Naive thymus-derived CD4-positive, alpha-beta T cell (primary cell): ENCODE data around the gene PLIN4. TPM values are rescaled to one million over a fixed set of nuclear protein-coding genes. Genes with fewer than 3 reads are reported as not detected.

Experiments
- ATAC-seq: fragments of 150-1000 bp; cut with Tn5 transposase; 2 replicates; pipeline ENCODE4 v1.10.0; 2021; ENCODE audit warnings: mild to moderate bottlenecking, moderate library complexity
- CTCF ChIA-PET: fragments of 350-600 bp; sonication (Branson Sonifier 250); formaldehyde crosslinking; loops from one replicate; lab custom pipeline; 2021; ENCODE audit warnings: antibody characterized with exemption; lab: Charles Lee
- POLR2A ChIA-PET: fragments of 350-600 bp; sonication (Branson Sonifier 250); formaldehyde crosslinking; loops from one replicate; lab custom pipeline; 2021; ENCODE audit warnings: antibody characterized with exemption, inconsistent platforms; lab: Charles Lee
- DNase-seq, 9 donors: peaks; one replicate each; pipeline versions ENCODE4 v3.0.0 to v3.0.0-alpha.2; 2020 to 2022; ENCODE audit warnings: mixed read lengths in 1 of 9
- H3K27ac ChIP-seq: one replicate; pipeline ENCODE4 v1.7.0; 2013; ENCODE audit warnings: mild to moderate bottlenecking, low read depth, low read length, moderate library complexity
- H3K27me3 ChIP-seq, 2 donors: one replicate each; pipeline ENCODE4 v1.7.0; 2013; ENCODE audit warnings: low read length in 2 of 2, mild to moderate bottlenecking in 2 of 2, moderate library complexity in 2 of 2; ENCODE audit not compliant: control insufficient read depth in 2 of 2, insufficient read depth in 2 of 2
- H3K36me3 ChIP-seq, 3 experiments: 1 replicate in 2 of 3; 2 replicates in 1 of 3; pipeline ENCODE4 v1.7.0; 2013; ENCODE audit warnings: low read length in 3 of 3, mild to moderate bottlenecking in 3 of 3, moderate library complexity in 1 of 3; ENCODE audit not compliant: insufficient read depth in 3 of 3, control insufficient read depth in 2 of 3
- H3K4me1 ChIP-seq, 2 donors: one replicate each; pipeline ENCODE4 v1.7.0; 2013; ENCODE audit warnings: low read length in 2 of 2, mild to moderate bottlenecking in 2 of 2, moderate library complexity in 1 of 2; ENCODE audit not compliant: control insufficient read depth in 2 of 2, insufficient read depth in 2 of 2
- H3K4me3 ChIP-seq: 2 replicates; pipeline ENCODE4 v1.7.0; 2013; ENCODE audit warnings: mild to moderate bottlenecking, low read length
- H3K9me3 ChIP-seq, 3 experiments: 1 replicate in 2 of 3; 2 replicates in 1 of 3; pipeline ENCODE4 v1.7.0; 2013; ENCODE audit warnings: low read length in 3 of 3; ENCODE audit not compliant: control insufficient read depth in 2 of 3
- H3K27ac Mint-ChIP-seq, 9 donors: one replicate each; pipeline ENCODE4 v1.8.0; 2020 to 2022; ENCODE audit warnings: mixed read lengths in 9 of 9, mild to moderate bottlenecking in 8 of 9, moderate library complexity in 5 of 9, inconsistent platforms in 2 of 9
- H3K27me3 Mint-ChIP-seq, 5 donors: one replicate each; pipeline ENCODE4 v1.8.0; 2021 to 2022; ENCODE audit warnings: mixed read lengths in 5 of 5, mild to moderate bottlenecking in 1 of 5
- H3K36me3 Mint-ChIP-seq, 5 donors: one replicate each; pipeline ENCODE4 v1.8.0; 2020 to 2022; ENCODE audit warnings: mixed read lengths in 5 of 5, mild to moderate bottlenecking in 3 of 5, inconsistent platforms in 1 of 5
- H3K4me1 Mint-ChIP-seq, 7 donors: one replicate each; pipeline ENCODE4 v1.8.0; 2020 to 2022; ENCODE audit warnings: mixed read lengths in 7 of 7, mild to moderate bottlenecking in 3 of 7, inconsistent platforms in 1 of 7
- H3K4me3 Mint-ChIP-seq, 10 donors: one replicate each; pipeline ENCODE4 v1.8.0; 2020 to 2022; ENCODE audit warnings: mild to moderate bottlenecking in 10 of 10, mixed read lengths in 10 of 10, moderate library complexity in 6 of 10, inconsistent platforms in 2 of 10
- H3K9me3 Mint-ChIP-seq, 11 donors: one replicate each; pipeline ENCODE4 v1.8.0; 2020 to 2022; ENCODE audit warnings: mixed read lengths in 11 of 11, mild to moderate bottlenecking in 4 of 11, inconsistent platforms in 1 of 11, moderate library complexity in 1 of 11
- intact Hi-C, 2 donors: fragments of 100-400 bp; cut with micrococcal nuclease; formaldehyde crosslinking; loops; one replicate each; pipeline ENCODE4 v1.15.1; 2023
- polyA plus RNA-seq, 2 donors: library from polyadenylated mRNA; unstranded; fragments of 300-500 nt; fragmentation: Illumina TruSeq; gene quantifications; one replicate each; pipeline ENCODE4 v1.2.3, GENCODE V29; 2021
- total RNA-seq, 6 experiments: library from RNA in 5 of 6; stranded (reverse) in 5 of 6; gene quantifications; 1 replicate in 5 of 6; 2 replicates in 1 of 6; pipeline ENCODE4 v1.2.3 and lab custom pipeline; 2021 to 2026

PLIN4 gene
- total and polyA plus RNA-seq, 7 experiments from 2014 or later: 0.08 to 0.24 (median 0.11) TPM; not detected in 2

DNA sequence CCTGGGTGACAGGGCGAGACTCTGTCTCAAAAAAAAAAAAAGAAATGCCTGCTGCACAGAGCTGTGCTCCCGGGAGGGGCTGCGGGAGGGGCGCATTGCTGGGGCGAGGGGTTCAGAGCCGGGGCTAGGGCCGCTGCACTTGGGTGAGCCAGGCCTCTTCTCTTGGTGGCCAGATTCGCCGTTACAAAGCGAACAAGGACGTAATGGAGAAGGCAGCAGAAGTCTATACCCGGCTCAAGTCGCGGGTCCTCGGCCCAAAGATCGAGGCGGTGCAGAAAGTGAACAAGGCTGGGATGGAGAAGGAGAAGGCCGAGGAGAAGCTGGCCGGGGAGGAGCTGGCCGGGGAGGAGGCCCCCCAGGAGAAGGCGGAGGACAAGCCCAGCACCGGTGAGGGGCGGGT lies 19.0 kb downstream of the PLIN4 start:
- Histone ChIP-seq H3K4me1 (no peaks in the 10 kb centered on the region), H3K36me3 (peaks cover 0 to 83% (median 9%) of the 10 kb centered on the region in 3 experiments), H3K9me3 (no peaks in the 10 kb centered on the region), H3K4me3 (no peak overlapping the region), H3K27me3 (no peaks in the 10 kb centered on the region), H3K27ac (no peak overlapping the region)
- Mint-ChIP-seq H3K4me1 (no peaks in the 10 kb centered on the region), H3K9me3 (no peaks in the 10 kb centered on the region), H3K27me3 (no peaks in the 10 kb centered on the region), H3K4me3 (no peak overlapping the region), H3K27ac (no peak overlapping the region), H3K36me3 (peaks cover 0 to 17% (median 3%) of the 10 kb centered on the region in 5 donors)
- DNase-seq (no peak), ATAC-seq (no peak)
- POLR2A ChIA-PET: no interaction called here
- CTCF ChIA-PET: no interaction called here
- intact Hi-C loops: no loop called here

DNA sequence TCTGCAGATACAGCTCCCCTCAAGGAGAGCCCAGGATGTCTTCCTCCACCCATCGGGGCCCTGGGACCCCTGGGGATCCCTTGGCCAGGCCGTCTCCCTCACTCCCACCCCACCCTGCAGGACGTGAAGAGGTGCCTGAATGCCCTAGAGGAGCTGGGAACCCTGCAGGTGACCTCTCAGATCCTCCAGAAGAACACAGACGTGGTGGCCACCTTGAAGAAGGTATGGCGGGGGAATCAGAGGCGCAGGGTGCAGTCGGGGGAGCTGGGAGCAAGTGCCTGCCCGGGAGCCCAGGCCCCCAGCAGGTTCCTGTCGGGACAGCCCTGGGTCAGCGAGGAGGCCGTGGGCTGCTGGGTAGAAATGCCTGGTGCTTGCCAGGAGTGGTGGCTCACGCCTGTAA lies 19.6 kb downstream of the PLIN4 start:
- intact Hi-C loops: no loop called here
- Histone ChIP-seq H3K36me3 (peaks cover 0 to 84% (median 9%) of the 10 kb centered on the region in 3 experiments), H3K9me3 (no peaks in the 10 kb centered on the region), H3K27ac (no peak overlapping the region), H3K4me1 (no peaks in the 10 kb centered on the region), H3K4me3 (no peak overlapping the region), H3K27me3 (no peaks in the 10 kb centered on the region)
- H3K36me3 Mint-ChIP-seq: peaks cover 0 to 17% (median 3%) of the 10 kb centered on the region in 5 donors
- ChIA-PET POLR2A (no interaction called here), CTCF (no interaction called here)
- DNase-seq (no peak), ATAC-seq (no peak)
- no peaks in the 10 kb centered on the region for H3K9me3 Mint-ChIP-seq
- no peaks in the 10 kb centered on the region for H3K4me1 Mint-ChIP-seq
- H3K4me3 Mint-ChIP-seq: no peak overlapping the region
- H3K27ac Mint-ChIP-seq: no peak overlapping the region
- H3K27me3 Mint-ChIP-seq: no peaks in the 10 kb centered on the region

DNA sequence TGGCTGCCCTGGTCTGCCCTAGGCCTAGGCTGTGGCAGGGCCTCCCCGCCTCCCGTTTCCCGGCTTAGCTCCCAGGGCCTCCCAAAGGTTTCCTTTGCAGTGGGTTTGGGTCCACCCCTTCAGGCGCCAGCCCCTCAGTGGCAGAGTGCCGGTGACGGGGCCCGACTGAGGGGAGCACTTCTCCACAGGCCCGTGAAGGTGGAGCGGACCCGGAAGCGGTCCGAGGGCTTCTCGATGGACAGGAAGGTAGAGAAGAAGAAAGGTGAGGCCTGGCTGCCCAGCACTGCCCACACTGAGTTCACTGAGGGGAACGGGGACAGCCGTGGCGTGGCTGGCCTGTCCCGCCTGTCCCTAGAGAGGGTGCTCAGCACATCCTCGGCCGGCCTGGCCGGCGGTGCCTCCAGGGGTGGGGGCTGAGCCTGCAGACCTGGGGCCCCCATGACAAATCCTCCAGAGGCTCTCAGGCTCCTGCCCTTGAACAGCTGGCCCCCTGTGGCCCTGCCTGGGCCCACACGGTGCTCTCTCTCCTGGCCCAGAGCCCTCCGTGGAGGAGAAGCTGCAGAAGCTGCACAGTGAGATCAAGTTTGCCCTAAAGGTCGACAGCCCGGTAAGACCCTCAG lies 20.4 kb downstream of the PLIN4 start:
- H3K27me3 Mint-ChIP-seq: no peaks in the 10 kb centered on the region
- no peaks in the 10 kb centered on the region for H3K27me3 ChIP-seq
- H3K4me1 Mint-ChIP-seq: no peaks in the 10 kb centered on the region
- H3K36me3 Mint-ChIP-seq: peaks cover 0 to 17% (median 3%) of the 10 kb centered on the region in 5 donors
- no peaks in the 10 kb centered on the region for H3K4me1 ChIP-seq
- intact Hi-C loops: no loop called here
- H3K9me3 ChIP-seq: no peaks in the 10 kb centered on the region
- peaks cover 0 to 84% (median 9%) of the 10 kb centered on the region in 3 experiments for H3K36me3 ChIP-seq
- POLR2A ChIA-PET: no interaction called here
- no peaks in the 10 kb centered on the region for H3K9me3 Mint-ChIP-seq
- H3K27ac Mint-ChIP-seq: no peak overlapping the region
- H3K4me3 ChIP-seq: no peak overlapping the region
- no peak for ATAC-seq
- CTCF ChIA-PET: no interaction called here
- no peak for DNase-seq
- no peak overlapping the region for H3K4me3 Mint-ChIP-seq
- no peak overlapping the region for H3K27ac ChIP-seq

DNA sequence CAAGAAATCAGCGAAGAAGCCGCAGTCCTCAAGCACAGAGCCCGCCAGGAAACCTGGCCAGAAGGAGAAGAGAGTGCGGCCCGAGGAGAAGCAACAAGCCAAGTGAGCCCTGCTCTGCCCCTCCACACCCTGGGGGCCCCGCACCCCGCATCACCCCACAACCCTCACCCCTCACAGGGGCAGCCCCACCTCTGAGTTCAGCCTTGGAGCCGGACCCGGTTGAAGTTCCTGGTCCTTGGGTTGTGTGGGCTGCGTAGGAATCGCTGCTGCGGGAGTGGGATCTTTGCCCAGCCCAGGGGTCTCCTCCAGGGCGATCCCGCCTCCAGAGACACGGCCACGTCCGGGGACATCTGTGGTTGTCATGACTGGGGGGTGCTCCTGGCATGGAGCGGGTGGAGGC lies 22.0 kb downstream of the PLIN4 start:
- intact Hi-C loops: no loop called here
- no peak overlapping the region for H3K4me3 Mint-ChIP-seq
- no peak overlapping the region for H3K27ac ChIP-seq
- no peak for DNase-seq
- no peaks in the 10 kb centered on the region for H3K27me3 Mint-ChIP-seq
- H3K36me3 Mint-ChIP-seq: peaks cover 0 to 17% (median 3%) of the 10 kb centered on the region in 5 donors
- no peaks in the 10 kb centered on the region for H3K4me1 Mint-ChIP-seq
- ChIA-PET CTCF (no interaction called here), POLR2A (no interaction called here)
- H3K9me3 ChIP-seq: no peaks in the 10 kb centered on the region
- H3K9me3 Mint-ChIP-seq: no peaks in the 10 kb centered on the region
- no peaks in the 10 kb centered on the region for H3K27me3 ChIP-seq
- H3K4me3 ChIP-seq: no peak overlapping the region
- no peak for ATAC-seq
- H3K4me1 ChIP-seq: no peaks in the 10 kb centered on the region
- no peak overlapping the region for H3K27ac Mint-ChIP-seq
- H3K36me3 ChIP-seq: peaks cover 0 to 80% (median 9%) of the 10 kb centered on the region in 3 experiments

DNA sequence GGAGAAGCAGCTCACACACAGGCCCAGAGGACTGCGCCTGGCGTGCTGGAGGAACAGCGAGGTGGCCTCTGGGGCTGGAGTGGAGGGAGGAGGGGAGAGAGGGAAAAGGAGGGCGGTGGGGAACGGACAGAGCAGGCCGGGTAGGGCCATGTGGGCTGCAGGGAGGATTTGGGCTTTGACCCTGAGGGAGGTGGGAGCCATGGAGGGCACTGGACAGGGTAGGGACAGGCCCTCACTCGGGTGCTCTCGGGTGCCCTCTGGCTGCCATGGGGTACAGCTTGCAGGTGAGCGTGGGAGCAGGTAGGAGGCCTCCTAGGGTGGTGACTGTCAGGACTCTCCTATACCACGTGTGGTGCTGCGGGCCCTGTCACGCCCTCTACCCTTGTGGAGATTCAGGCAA lies 22.8 kb downstream of the PLIN4 start:
- no peak for DNase-seq
- no peaks in the 10 kb centered on the region for H3K4me1 Mint-ChIP-seq
- no peak overlapping the region for H3K4me3 ChIP-seq
- no peaks in the 10 kb centered on the region for H3K9me3 Mint-ChIP-seq
- H3K36me3 Mint-ChIP-seq: peaks cover 0 to 15% (median 5%) of the 10 kb centered on the region in 5 donors
- H3K27ac Mint-ChIP-seq: no peak overlapping the region
- POLR2A ChIA-PET: no interaction called here
- intact Hi-C loops: no loop called here
- H3K27me3 ChIP-seq: no peaks in the 10 kb centered on the region
- no peaks in the 10 kb centered on the region for H3K9me3 ChIP-seq
- no peak overlapping the region for H3K27ac ChIP-seq
- no peaks in the 10 kb centered on the region for H3K27me3 Mint-ChIP-seq
- no peak overlapping the region for H3K4me3 Mint-ChIP-seq
- CTCF ChIA-PET: no interaction called here
- peaks cover 0 to 74% (median 9%) of the 10 kb centered on the region in 3 experiments for H3K36me3 ChIP-seq
- no peaks in the 10 kb centered on the region for H3K4me1 ChIP-seq
- ATAC-seq: peak; percentile 26

DNA sequence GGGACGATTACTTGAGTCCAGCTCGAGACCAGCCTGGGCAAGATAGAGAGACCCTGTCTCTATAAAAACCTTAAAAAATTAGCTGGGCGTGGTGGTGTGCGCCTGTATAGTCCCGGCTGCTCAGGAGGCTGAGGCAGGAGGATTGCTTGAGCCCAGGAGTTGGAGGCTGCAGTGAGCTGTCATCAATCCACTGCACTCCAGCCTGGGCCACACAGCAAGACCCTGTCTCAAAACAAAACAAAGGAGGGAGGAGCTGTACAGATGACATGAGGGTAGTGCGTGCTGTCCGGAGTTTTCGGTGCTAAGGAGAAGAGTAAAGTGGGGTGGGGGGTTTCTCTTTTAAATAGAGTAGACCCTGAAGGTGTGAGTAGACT lies 23.6 kb downstream of the PLIN4 start:
- no peaks in the 10 kb centered on the region for H3K9me3 Mint-ChIP-seq

More for the DNA sequence above, 23.6 kb downstream of the PLIN4 start:
- DNase-seq (no peak), ATAC-seq (no peak)
- peak overlapping the region in 1 of 9 donors; percentile 51 for H3K27ac Mint-ChIP-seq
- no peaks in the 10 kb centered on the region for H3K4me1 Mint-ChIP-seq
- peaks cover 0 to 73% (median 9%) of the 10 kb centered on the region in 3 experiments for H3K36me3 ChIP-seq
- H3K4me3 Mint-ChIP-seq: no peak overlapping the region
- ChIA-PET CTCF (no interaction called here), POLR2A (no interaction called here)
- H3K27ac ChIP-seq: no peak overlapping the region
- H3K4me3 ChIP-seq: no peak overlapping the region
- H3K27me3 ChIP-seq: no peaks in the 10 kb centered on the region
- peaks cover 0 to 18% (median 8%) of the 10 kb centered on the region in 5 donors for H3K36me3 Mint-ChIP-seq
- H3K4me1 ChIP-seq: no peaks in the 10 kb centered on the region
- H3K9me3 ChIP-seq: no peaks in the 10 kb centered on the region
- H3K27me3 Mint-ChIP-seq: no peaks in the 10 kb centered on the region
- intact Hi-C loops: no loop called here
